HEK293 (cell line): ENCODE data around the gene ARMC5.

Experiments used
- KLF10 ChIP-seq: fragments of 450-650 bp; IDR thresholded peaks from 2 replicates; pipeline ENCODE4 v1.5.1; 2018; ENCODE audit warnings: missing biosample characterization, mild to moderate bottlenecking, missing genetic modification characterization
- ZNF140 ChIP-seq: fragments of 450-650 bp; formaldehyde crosslinking; IDR thresholded peaks from 2 replicates; pipeline ENCODE4 v1.5.1; 2016; ENCODE audit warnings: missing biosample characterization, missing genetic modification characterization
- ZNF23 ChIP-seq: fragments of 450-650 bp; formaldehyde crosslinking; IDR thresholded peaks from 2 replicates; pipeline ENCODE4 v1.5.1; 2016; ENCODE audit warnings: missing biosample characterization, missing genetic modification characterization, borderline replicate concordance
- ZNF311 ChIP-seq: fragments of 450-650 bp; formaldehyde crosslinking; IDR thresholded peaks from 2 replicates; pipeline ENCODE4 v1.5.1; 2017; ENCODE audit warnings: missing biosample characterization, missing genetic modification characterization, borderline replicate concordance
- ZNF394 ChIP-seq: fragments of 450-650 bp; formaldehyde crosslinking; IDR thresholded peaks from 2 replicates; pipeline ENCODE4 v1.5.1; 2016; ENCODE audit warnings: missing biosample characterization, missing genetic modification characterization, mild to moderate bottlenecking, moderate library complexity, borderline replicate concordance
- ZNF449 ChIP-seq: fragments of 450-650 bp; formaldehyde crosslinking; IDR thresholded peaks from 2 replicates; pipeline ENCODE4 v1.5.1; 2017; ENCODE audit warnings: missing biosample characterization, mild to moderate bottlenecking, missing genetic modification characterization, moderate library complexity
- ZNF48 ChIP-seq: fragments of 450-650 bp; formaldehyde crosslinking; IDR thresholded peaks from 2 replicates; pipeline ENCODE4 v1.5.1; 2016; ENCODE audit warnings: missing biosample characterization, missing genetic modification characterization
- ZNF501 ChIP-seq: fragments of 450-650 bp; formaldehyde crosslinking; IDR thresholded peaks from 2 replicates; pipeline ENCODE4 v1.5.1; 2016; ENCODE audit warnings: missing biosample characterization, missing genetic modification characterization
- ZNF518A ChIP-seq: fragments of 450-650 bp; formaldehyde crosslinking; conservative IDR thresholded peaks from 2 replicates; pipeline ENCODE4 v1.5.1; 2016; ENCODE audit warnings: low read depth, missing biosample characterization, missing genetic modification characterization
- ZNF600 ChIP-seq: fragments of 450-650 bp; formaldehyde crosslinking; IDR thresholded peaks from 2 replicates; pipeline ENCODE4 v1.5.1; 2016; ENCODE audit warnings: missing biosample characterization, missing genetic modification characterization
- TF ChIP-seq, protein P1 (sequence below): fragments of 450-650 bp; formaldehyde crosslinking; IDR thresholded peaks from 2 replicates; pipeline ENCODE4 v1.5.1; 2016; ENCODE audit warnings: missing biosample characterization, missing genetic modification characterization
- TF ChIP-seq, protein P2 (sequence below): sonication (generic); formaldehyde crosslinking; IDR thresholded peaks from 2 replicates; pipeline ENCODE4 v1.8.1; 2022; ENCODE audit warnings: mild to moderate bottlenecking, moderate library complexity, missing genetic modification reagents

DNA sequence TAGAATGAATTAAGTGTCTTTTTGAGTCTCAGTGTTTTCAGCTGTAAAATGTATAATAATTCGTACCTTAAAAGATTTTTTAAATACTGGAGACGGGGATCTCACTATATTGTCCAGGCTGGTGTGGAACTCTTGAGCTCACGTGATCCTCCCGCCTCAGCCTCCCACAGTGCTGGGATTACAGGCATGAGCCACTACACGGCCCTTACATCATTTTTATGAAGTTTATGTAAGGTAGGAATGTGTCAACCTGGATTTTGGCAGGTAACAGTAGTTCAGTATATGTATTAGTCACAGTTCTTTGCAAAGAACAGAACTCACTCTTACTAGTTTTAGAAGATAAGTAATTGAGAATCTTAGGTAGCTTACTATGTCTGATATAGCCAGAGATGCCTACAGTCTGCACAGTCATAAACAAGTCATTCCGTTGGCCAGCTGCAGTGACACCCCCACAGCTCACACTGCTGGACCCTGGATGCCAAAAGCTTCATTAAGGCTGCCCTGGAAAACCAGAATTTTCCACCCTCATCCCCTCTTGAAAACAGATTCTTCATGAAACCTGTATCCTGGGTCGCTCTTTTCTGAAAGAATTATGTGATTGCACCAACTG, 30.6 kb upstream of the ARMC5 start:
- TF ChIP-seq ZNF449 (no peak), KLF10 (tag by site-specific recombination) (no peak), ZNF501 (tag by site-specific recombination) (no peak), ZNF518A (no peak), ZNF311 (tag by site-specific recombination) (no peak), ZNF23 (tag by site-specific recombination) (no peak), ZNF600 (no peak), ZNF394 (tag by site-specific recombination) (no peak), ZNF48 (tag by site-specific recombination) (no peak), ZNF140 (tag by site-specific recombination) (no peak)
- TF ChIP-seq, protein P1, sequence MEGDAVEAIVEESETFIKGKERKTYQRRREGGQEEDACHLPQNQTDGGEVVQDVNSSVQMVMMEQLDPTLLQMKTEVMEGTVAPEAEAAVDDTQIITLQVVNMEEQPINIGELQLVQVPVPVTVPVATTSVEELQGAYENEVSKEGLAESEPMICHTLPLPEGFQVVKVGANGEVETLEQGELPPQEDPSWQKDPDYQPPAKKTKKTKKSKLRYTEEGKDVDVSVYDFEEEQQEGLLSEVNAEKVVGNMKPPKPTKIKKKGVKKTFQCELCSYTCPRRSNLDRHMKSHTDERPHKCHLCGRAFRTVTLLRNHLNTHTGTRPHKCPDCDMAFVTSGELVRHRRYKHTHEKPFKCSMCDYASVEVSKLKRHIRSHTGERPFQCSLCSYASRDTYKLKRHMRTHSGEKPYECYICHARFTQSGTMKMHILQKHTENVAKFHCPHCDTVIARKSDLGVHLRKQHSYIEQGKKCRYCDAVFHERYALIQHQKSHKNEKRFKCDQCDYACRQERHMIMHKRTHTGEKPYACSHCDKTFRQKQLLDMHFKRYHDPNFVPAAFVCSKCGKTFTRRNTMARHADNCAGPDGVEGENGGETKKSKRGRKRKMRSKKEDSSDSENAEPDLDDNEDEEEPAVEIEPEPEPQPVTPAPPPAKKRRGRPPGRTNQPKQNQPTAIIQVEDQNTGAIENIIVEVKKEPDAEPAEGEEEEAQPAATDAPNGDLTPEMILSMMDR: no peak
- TF ChIP-seq, protein P2, sequence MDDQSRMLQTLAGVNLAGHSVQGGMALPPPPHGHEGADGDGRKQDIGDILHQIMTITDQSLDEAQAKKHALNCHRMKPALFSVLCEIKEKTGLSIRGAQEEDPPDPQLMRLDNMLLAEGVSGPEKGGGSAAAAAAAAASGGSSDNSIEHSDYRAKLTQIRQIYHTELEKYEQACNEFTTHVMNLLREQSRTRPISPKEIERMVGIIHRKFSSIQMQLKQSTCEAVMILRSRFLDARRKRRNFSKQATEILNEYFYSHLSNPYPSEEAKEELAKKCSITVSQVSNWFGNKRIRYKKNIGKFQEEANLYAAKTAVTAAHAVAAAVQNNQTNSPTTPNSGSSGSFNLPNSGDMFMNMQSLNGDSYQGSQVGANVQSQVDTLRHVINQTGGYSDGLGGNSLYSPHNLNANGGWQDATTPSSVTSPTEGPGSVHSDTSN: no peak
